Esophagus (tissue), 2 donors: ENCODE results near the gene SEC14L5. TPM values are rescaled to one million over a fixed set of nuclear protein-coding genes. Genes with fewer than 3 reads are reported as not detected.

Experiments
- H3K27ac ChIP-seq, 2 donors: one replicate each; pipeline ENCODE4 v1.5.1; 2013; ENCODE audit warnings: low read depth in 2 of 2, mild to moderate bottlenecking in 2 of 2, inconsistent platforms in 1 of 2, low read length in 1 of 2, moderate library complexity in 1 of 2
- H3K27me3 ChIP-seq, 2 donors: one replicate each; pipeline ENCODE4 v1.6.1; 2013; ENCODE audit warnings: low read length in 2 of 2, control low read depth in 1 of 2, mild to moderate bottlenecking in 1 of 2; ENCODE audit not compliant: insufficient read depth in 2 of 2, control insufficient read depth in 1 of 2
- H3K36me3 ChIP-seq, 2 donors: one replicate each; pipeline ENCODE4 v1.6.1; 2013; ENCODE audit warnings: low read length in 1 of 2; ENCODE audit not compliant: control insufficient read depth in 2 of 2, insufficient read depth in 2 of 2
- H3K4me1 ChIP-seq, 2 donors: one replicate each; pipeline ENCODE4 v1.6.1; 2013; ENCODE audit warnings: low read length in 1 of 2; ENCODE audit not compliant: control insufficient read depth in 2 of 2, insufficient read depth in 2 of 2
- H3K4me3 ChIP-seq, 2 donors: one replicate each; pipeline ENCODE4 v1.5.1; 2013; ENCODE audit warnings: low read length in 2 of 2, mild to moderate bottlenecking in 2 of 2, low read depth in 1 of 2, moderate library complexity in 1 of 2
- H3K9me3 ChIP-seq, 2 donors: one replicate each; pipeline ENCODE4 v1.6.1; 2013; ENCODE audit warnings: mild to moderate bottlenecking in 2 of 2, low read depth in 1 of 2, low read length in 1 of 2, moderate library complexity in 1 of 2; ENCODE audit not compliant: control insufficient read depth in 2 of 2, insufficient read depth in 1 of 2
- WGBS, 2 donors: extraction: QIAGEN DNeasy Blood & Tissue Kit; methylation state at CpG; one replicate each; pipeline ENCODE4 v1.1.7; 2013; 5-methylcytosine and 5-hydroxymethylcytosine counted together
- polyA plus RNA-seq, 2 donors: library from polyadenylated mRNA; stranded (reverse); fragments of 200-250 nt; gene quantifications; one replicate each; pipeline ENCODE4 v1.2.3, GENCODE V29; 2013
- donor health status: healthy with polysubstance abuse.
- donor health status: Bipolar disorder and iron deficiency.

SEC14L5 gene
- polyA plus RNA-seq, 2 donors: 0.19 to 0.49 TPM

- H3K4me1 ChIP-seq: no peaks in the 10 kb centered on the region
- no peaks in the 10 kb centered on the region for H3K27me3 ChIP-seq
- H3K27ac ChIP-seq: no peak overlapping the region
- 89 to 90% methylated on average over 2 of the region's 2 CpGs for WGBS, 2 donors
- no peak overlapping the region for H3K4me3 ChIP-seq
- peaks cover 0 to 2% of the 10 kb centered on the region in 2 donors for H3K9me3 ChIP-seq
- H3K36me3 ChIP-seq: no peaks in the 10 kb centered on the region
Observed at GRCh38 chr16:4976079-4976478, 17.9 kb downstream of the SEC14L5 start.

GRCh38 chr16:4976611-4977145 is 18.5 kb downstream of the SEC14L5 start:
- H3K27ac ChIP-seq: no peak overlapping the region
- H3K9me3 ChIP-seq: peaks cover 0 to 2% of the 10 kb centered on the region in 2 donors
- H3K4me3 ChIP-seq: no peak overlapping the region
- WGBS, 2 donors: 60 to 81% methylated on average over 5 of the region's 5 CpGs
- H3K36me3 ChIP-seq: no peaks in the 10 kb centered on the region
- H3K4me1 ChIP-seq: no peaks in the 10 kb centered on the region
- no peaks in the 10 kb centered on the region for H3K27me3 ChIP-seq

GRCh38 chr16:4979164-4979563 is 21.0 kb downstream of the SEC14L5 start:
- Histone ChIP-seq H3K4me3 (no peak overlapping the region), H3K27ac (no peak overlapping the region), H3K36me3 (no peaks in the 10 kb centered on the region), H3K4me1 (no peaks in the 10 kb centered on the region), H3K9me3 (no peaks in the 10 kb centered on the region), H3K27me3 (peaks cover 0 to 4% of the 10 kb centered on the region in 2 donors)
- 80 to 84% methylated on average over 7 of the region's 7 CpGs for WGBS, 2 donors

- H3K27me3 ChIP-seq: peaks cover 0 to 4% of the 10 kb centered on the region in 2 donors
- no peaks in the 10 kb centered on the region for H3K36me3 ChIP-seq
- H3K27ac ChIP-seq: no peak overlapping the region
- H3K4me3 ChIP-seq: no peak overlapping the region
- 65 to 77% methylated on average over 25 of the region's 25 CpGs for WGBS, 2 donors
- H3K4me1 ChIP-seq: no peaks in the 10 kb centered on the region
- no peaks in the 10 kb centered on the region for H3K9me3 ChIP-seq
Observed at GRCh38 chr16:4979736-4980660, 21.9 kb downstream of the SEC14L5 start.

GRCh38 chr16:4980691-4981090 is 22.6 kb downstream of the SEC14L5 start:
- no peaks in the 10 kb centered on the region for H3K36me3 ChIP-seq
- peaks cover 0 to 4% of the 10 kb centered on the region in 2 donors for H3K27me3 ChIP-seq
- no peaks in the 10 kb centered on the region for H3K4me1 ChIP-seq
- H3K27ac ChIP-seq: no peak overlapping the region
- H3K4me3 ChIP-seq: no peak overlapping the region
- H3K9me3 ChIP-seq: no peaks in the 10 kb centered on the region
- WGBS, 2 donors: 61 to 65% methylated on average over 10 of the region's 10 CpGs

GRCh38 chr16:4981473-4981872 is 23.3 kb downstream of the SEC14L5 start:
- no peaks in the 10 kb centered on the region for H3K36me3 ChIP-seq
- peaks cover 0 to 4% of the 10 kb centered on the region in 2 donors for H3K27me3 ChIP-seq
- H3K4me1 ChIP-seq: no peaks in the 10 kb centered on the region
- H3K27ac ChIP-seq: no peak overlapping the region
- no peak overlapping the region for H3K4me3 ChIP-seq
- no peaks in the 10 kb centered on the region for H3K9me3 ChIP-seq
- 75 to 77% methylated on average over 7 of the region's 7 CpGs for WGBS, 2 donors

- H3K27ac ChIP-seq: no peak overlapping the region
- WGBS, 2 donors: 52 to 53% methylated on average over 19 to 20 of the region's 20 CpGs
Observed at GRCh38 chr16:4982056-4982867, 24.1 kb downstream of the SEC14L5 start.

GRCh38 chr16:4984174-4984990 is 26.3 kb downstream of the SEC14L5 start:
- peaks cover 0 to 9% of the 10 kb centered on the region in 2 donors for H3K4me1 ChIP-seq
- H3K27ac ChIP-seq: no peak overlapping the region
- WGBS, 2 donors: 66 to 72% methylated on average over 5 of the region's 5 CpGs
- H3K36me3 ChIP-seq: no peaks in the 10 kb centered on the region
- H3K9me3 ChIP-seq: no peaks in the 10 kb centered on the region
- no peak overlapping the region for H3K4me3 ChIP-seq
- H3K27me3 ChIP-seq: peaks cover 0 to 14% of the 10 kb centered on the region in 2 donors

More at GRCh38 chr16:4982056-4982867, 24.1 kb downstream of the SEC14L5 start:
- Histone ChIP-seq H3K4me1 (peaks cover 0 to under 1% of the 10 kb centered on the region in 2 donors), H3K36me3 (no peaks in the 10 kb centered on the region), H3K4me3 (no peak overlapping the region), H3K27me3 (peaks cover 0 to 4% of the 10 kb centered on the region in 2 donors), H3K9me3 (no peaks in the 10 kb centered on the region)

GRCh38 chr16:4987250-4987579 is 29.1 kb downstream of the SEC14L5 start:
- H3K4me3 ChIP-seq: no peak overlapping the region
- no peak overlapping the region for H3K27ac ChIP-seq
- peaks cover 0 to 9% of the 10 kb centered on the region in 2 donors for H3K4me1 ChIP-seq
- 2 to 6% methylated on average over 10 of the region's 10 CpGs for WGBS, 2 donors
- no peaks in the 10 kb centered on the region for H3K9me3 ChIP-seq
- no peaks in the 10 kb centered on the region for H3K36me3 ChIP-seq
- peaks cover 0 to 14% of the 10 kb centered on the region in 2 donors for H3K27me3 ChIP-seq
